DND-41 (cell line): ENCODE results near the gene FKBP8.

Experiments
- EZH2 ChIP-seq: IDR thresholded peaks from 3 replicates; pipeline ENCODE4 v1.6.1; 2012; ENCODE audit warnings: borderline replicate concordance, low read depth, mild to moderate bottlenecking, moderate library complexity, low read length, inconsistent platforms; ENCODE audit not compliant: severe bottlenecking
- TF ChIP-seq, protein P1 (sequence below): IDR thresholded peaks from 2 replicates; pipeline ENCODE4 v1.5.1; 2012; ENCODE audit warnings: borderline replicate concordance, low read length, moderate library complexity, mild to moderate bottlenecking; ENCODE audit not compliant: poor library complexity, severe bottlenecking; ENCODE audit errors: extremely low read depth

DNA sequence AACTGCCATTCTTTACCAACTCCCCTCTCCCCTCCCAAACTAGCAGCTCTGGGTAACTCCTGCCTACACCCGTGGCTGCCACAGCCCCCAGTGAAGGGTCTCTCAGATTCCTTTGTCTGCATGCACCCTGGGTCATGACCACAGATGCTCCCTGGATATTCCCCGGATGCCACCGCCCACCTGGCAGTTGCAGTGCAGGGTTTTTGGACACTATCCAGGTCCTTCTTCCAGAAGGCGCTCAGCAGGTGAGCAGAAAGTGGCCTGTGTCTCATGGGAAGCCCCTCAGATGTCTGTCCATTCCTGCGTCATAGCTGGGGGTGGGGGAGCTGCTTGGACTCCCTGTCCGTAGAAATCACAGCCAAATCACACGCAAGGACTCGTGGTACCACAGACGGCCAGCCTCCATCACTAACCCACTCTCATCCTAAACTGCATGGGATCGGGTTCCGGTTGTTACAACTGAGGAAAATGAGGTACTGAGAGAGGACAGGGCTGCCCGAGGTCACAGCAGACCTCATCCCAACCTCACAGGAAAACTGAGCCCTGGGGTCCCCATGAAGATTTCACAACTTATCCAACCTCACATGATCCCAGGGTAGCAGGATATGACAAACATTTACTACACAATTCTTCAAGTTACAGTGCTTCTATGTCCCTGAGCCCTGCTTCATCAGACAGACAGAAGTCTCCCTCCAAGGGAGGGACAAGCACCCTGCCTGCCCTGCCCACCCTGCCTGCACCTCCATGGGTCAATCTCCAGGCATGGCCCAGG lies 60.1 kb downstream of the FKBP8 start:
- TF ChIP-seq, protein P1, sequence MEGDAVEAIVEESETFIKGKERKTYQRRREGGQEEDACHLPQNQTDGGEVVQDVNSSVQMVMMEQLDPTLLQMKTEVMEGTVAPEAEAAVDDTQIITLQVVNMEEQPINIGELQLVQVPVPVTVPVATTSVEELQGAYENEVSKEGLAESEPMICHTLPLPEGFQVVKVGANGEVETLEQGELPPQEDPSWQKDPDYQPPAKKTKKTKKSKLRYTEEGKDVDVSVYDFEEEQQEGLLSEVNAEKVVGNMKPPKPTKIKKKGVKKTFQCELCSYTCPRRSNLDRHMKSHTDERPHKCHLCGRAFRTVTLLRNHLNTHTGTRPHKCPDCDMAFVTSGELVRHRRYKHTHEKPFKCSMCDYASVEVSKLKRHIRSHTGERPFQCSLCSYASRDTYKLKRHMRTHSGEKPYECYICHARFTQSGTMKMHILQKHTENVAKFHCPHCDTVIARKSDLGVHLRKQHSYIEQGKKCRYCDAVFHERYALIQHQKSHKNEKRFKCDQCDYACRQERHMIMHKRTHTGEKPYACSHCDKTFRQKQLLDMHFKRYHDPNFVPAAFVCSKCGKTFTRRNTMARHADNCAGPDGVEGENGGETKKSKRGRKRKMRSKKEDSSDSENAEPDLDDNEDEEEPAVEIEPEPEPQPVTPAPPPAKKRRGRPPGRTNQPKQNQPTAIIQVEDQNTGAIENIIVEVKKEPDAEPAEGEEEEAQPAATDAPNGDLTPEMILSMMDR: no peak
- no peak for TF ChIP-seq EZH2
